ENCODE results near the gene DHX40.

DNA sequence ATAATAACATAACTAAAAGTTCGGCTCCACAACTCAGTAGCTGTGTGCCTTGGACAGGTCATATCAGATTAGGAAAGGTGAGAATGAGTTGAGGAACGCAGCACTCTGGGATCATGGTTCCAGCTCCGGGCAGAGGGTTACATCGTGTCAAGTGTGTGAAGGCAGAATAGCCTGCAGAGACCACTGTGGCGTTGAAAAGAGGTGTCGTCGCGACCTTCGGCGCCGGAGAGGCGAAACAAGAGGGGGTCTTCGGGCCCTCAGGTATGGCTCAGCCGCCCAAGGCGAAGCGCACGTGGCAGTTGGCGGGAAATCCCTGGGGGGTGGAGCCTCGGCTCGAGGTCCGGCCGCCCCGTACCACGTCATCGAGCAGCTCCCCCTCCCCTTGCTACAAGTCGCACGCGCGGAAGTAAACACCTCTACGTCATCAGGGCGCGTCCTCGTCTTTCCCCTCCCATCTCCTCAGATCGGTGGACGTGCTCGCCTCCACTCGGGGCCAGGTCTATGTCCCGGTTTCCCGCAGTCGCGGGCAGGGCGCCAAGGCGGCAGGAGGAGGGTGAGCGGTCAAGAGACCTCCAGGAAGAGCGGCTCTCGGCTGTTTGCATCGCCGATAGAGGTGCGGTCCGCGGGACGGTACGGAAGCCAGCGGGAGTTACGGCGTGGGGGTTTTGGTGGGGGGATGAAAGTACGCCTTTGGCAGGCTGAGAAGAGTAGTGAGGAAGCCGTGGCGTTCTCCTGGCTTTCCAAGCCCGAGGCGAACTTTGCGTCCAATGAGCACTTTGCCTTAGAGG lies at the start of gene DHX40:
- TF ChIP-seq, protein P1, sequence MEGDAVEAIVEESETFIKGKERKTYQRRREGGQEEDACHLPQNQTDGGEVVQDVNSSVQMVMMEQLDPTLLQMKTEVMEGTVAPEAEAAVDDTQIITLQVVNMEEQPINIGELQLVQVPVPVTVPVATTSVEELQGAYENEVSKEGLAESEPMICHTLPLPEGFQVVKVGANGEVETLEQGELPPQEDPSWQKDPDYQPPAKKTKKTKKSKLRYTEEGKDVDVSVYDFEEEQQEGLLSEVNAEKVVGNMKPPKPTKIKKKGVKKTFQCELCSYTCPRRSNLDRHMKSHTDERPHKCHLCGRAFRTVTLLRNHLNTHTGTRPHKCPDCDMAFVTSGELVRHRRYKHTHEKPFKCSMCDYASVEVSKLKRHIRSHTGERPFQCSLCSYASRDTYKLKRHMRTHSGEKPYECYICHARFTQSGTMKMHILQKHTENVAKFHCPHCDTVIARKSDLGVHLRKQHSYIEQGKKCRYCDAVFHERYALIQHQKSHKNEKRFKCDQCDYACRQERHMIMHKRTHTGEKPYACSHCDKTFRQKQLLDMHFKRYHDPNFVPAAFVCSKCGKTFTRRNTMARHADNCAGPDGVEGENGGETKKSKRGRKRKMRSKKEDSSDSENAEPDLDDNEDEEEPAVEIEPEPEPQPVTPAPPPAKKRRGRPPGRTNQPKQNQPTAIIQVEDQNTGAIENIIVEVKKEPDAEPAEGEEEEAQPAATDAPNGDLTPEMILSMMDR (IDR thresholded peaks at IDR 0.05; ENCODE audit: low read depth, low read length): no peak
- TF ChIP-seq POLR2A (IDR thresholded peaks at IDR 0.05; ENCODE audit: extremely low read depth, insufficient read length): peak; percentile 65
- TF ChIP-seq, protein P2, sequence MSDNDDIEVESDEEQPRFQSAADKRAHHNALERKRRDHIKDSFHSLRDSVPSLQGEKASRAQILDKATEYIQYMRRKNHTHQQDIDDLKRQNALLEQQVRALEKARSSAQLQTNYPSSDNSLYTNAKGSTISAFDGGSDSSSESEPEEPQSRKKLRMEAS (IDR thresholded peaks at IDR 0.05; ENCODE audit: low read depth, low read length): peak; percentile 98

Measured in NB4 (cell line).